HG03521 (cell line): ENCODE data around the gene CDNF.
"Not testable (repeated sequence)": the region's sequence is repeated elsewhere in the genome, so short reads cannot be mapped to it uniquely, and the experiment has no call there.

ENCODE experiments used
- ATAC-seq: cut with Tn5 transposase; IDR thresholded peaks from one replicate; pipeline ENCODE4 v1.9.1; 2021; ENCODE audit warnings: mild to moderate bottlenecking, moderate library complexity; ENCODE audit not compliant: unreplicated experiment

Gene CDNF

GRCh38 chr10:14837757-14838581 is at the start of gene CDNF, which contains the start of the genes HSPA14 and MSANTD7:
Gene CDNF (minus strand): TSS chr10:14838037. CDS start chr10:14837946, 91 bp downstream.
Gene HSPA14 (plus strand): TSS chr10:14838306. CDS start chr10:14838403, 97 bp downstream.
Gene MSANTD7 (plus strand): TSS chr10:14838306. CDS start chr10:14842285, 3,979 bp downstream.
- ATAC-seq = peak; percentile 90

GRCh38 chr10:14884082-14884481 is 46.2 kb upstream of the CDNF start:
- ATAC-seq = no peak

GRCh38 chr10:14880229-14880628 is 42.4 kb upstream of the CDNF start:
- ATAC-seq = no peak

GRCh38 chr10:14879928-14880193 is 42.0 kb upstream of the CDNF start:
- no peak for ATAC-seq

- no peak for ATAC-seq
Observed at GRCh38 chr10:14879124-14879927, 41.5 kb upstream of the CDNF start.

GRCh38 chr10:14878266-14879123 is 40.7 kb upstream of the CDNF start, which contains the start of gene SUV39H2:
Gene SUV39H2 (plus strand): TSS chr10:14878866. CDS start chr10:14878889, 23 bp downstream.
- peak; percentile 94 for ATAC-seq

GRCh38 chr10:14876764-14877163 is 38.9 kb upstream of the CDNF start:
- no peak for ATAC-seq

GRCh38 chr10:14875941-14876340 is 38.1 kb upstream of the CDNF start:
- ATAC-seq = no peak

- ATAC-seq = no peak
Observed at GRCh38 chr10:14873090-14873760, 35.4 kb upstream of the CDNF start.

GRCh38 chr10:14864871-14865270 is 27.0 kb upstream of the CDNF start:
- not testable (repeated sequence) for ATAC-seq

GRCh38 chr10:14864466-14864865 is 26.6 kb upstream of the CDNF start:
- ATAC-seq = not testable (repeated sequence)

- no peak for ATAC-seq
Observed at GRCh38 chr10:14860791-14861190, 23.0 kb upstream of the CDNF start.

- no peak for ATAC-seq
Observed at GRCh38 chr10:14859775-14860174, 21.9 kb upstream of the CDNF start.

- ATAC-seq = no peak
Observed at GRCh38 chr10:14859043-14859442, 21.2 kb upstream of the CDNF start.

GRCh38 chr10:14858338-14858960 is 20.6 kb upstream of the CDNF start:
- ATAC-seq = no peak

GRCh38 chr10:14855453-14855852 is 17.6 kb upstream of the CDNF start:
- ATAC-seq = no peak

GRCh38 chr10:14852236-14852635 is 14.4 kb upstream of the CDNF start:
- no peak for ATAC-seq

GRCh38 chr10:14844948-14845347 is 7.1 kb upstream of the CDNF start:
- ATAC-seq = no peak

- ATAC-seq = no peak
Observed at GRCh38 chr10:14843327-14843988, 5.6 kb upstream of the CDNF start.
